Measurements from ENCODE around the gene BRWD1. TPM values are rescaled to one million over a fixed set of nuclear protein-coding genes. Genes with fewer than 3 reads are reported as not detected.
"Not testable (repeated sequence)": the region's sequence is repeated elsewhere in the genome, so short reads cannot be mapped to it uniquely, and the experiment has no call there.

Gene BRWD1
- total RNA-seq, 1 experiment from 2014 or later = 141 TPM

- H3K27me3 ChIP-seq (ENCODE audit: low read length) = no peaks in the 10 kb centered on the region
- no peak overlapping the region for H2AFZ ChIP-seq (ENCODE audit: low read length)
- H3K9me2 ChIP-seq (replicated peaks; ENCODE audit: insufficient read depth, low read length) = no peaks in the 10 kb centered on the region
- H3K36me3 ChIP-seq (ENCODE audit: insufficient read depth, low read length) = no peaks in the 10 kb centered on the region
- H3K4me2 ChIP-seq (ENCODE audit: low read depth, low read length, poor library complexity, severe bottlenecking) = no peak overlapping the region
- H3K4me1 ChIP-seq (ENCODE audit: low read length) = no peaks in the 10 kb centered on the region
- H3K4me3 ChIP-seq (ENCODE audit: low read length) = no peak overlapping the region
- H3K9me3 ChIP-seq (ENCODE audit: low read length) = no peaks in the 10 kb centered on the region
- no peaks in the 10 kb centered on the region for H4K20me1 ChIP-seq (ENCODE audit: insufficient read depth, low read depth, low read length)
- no peak overlapping the region for H3K27ac ChIP-seq (ENCODE audit: low read length)
- no peak overlapping the region for H3K9ac ChIP-seq (ENCODE audit: low read length)
- DNase-seq = no peak
- H3K79me2 ChIP-seq (ENCODE audit: low read length) = no peaks in the 10 kb centered on the region
Observed at GRCh38 chr21:39159342-39160063, 153.9 kb downstream of the BRWD1 start.

- not testable (repeated sequence) for H3K36me3 ChIP-seq (ENCODE audit: insufficient read depth, low read length); H3K9me2 ChIP-seq (replicated peaks; ENCODE audit: insufficient read depth, low read length); H3K4me2 ChIP-seq (ENCODE audit: low read depth, low read length, poor library complexity, severe bottlenecking); H3K27ac ChIP-seq (ENCODE audit: low read length); H3K79me2 ChIP-seq (ENCODE audit: low read length); H4K20me1 ChIP-seq (ENCODE audit: insufficient read depth, low read depth, low read length); H3K9me3 ChIP-seq (ENCODE audit: low read length); H3K27me3 ChIP-seq (ENCODE audit: low read length); H3K4me1 ChIP-seq (ENCODE audit: low read length); H3K4me3 ChIP-seq (ENCODE audit: low read length); H2AFZ ChIP-seq (ENCODE audit: low read length); H3K9ac ChIP-seq (ENCODE audit: low read length); DNase-seq
Observed at GRCh38 chr21:39157241-39157640, 156.2 kb downstream of the BRWD1 start.

- Histone ChIP-seq H3K9me2 (replicated peaks; ENCODE audit: insufficient read depth, low read length) (no peaks in the 10 kb centered on the region), H3K4me2 (ENCODE audit: low read depth, low read length, poor library complexity, severe bottlenecking) (no peak overlapping the region), H3K27ac (ENCODE audit: low read length) (no peak overlapping the region), H3K4me1 (ENCODE audit: low read length) (peaks cover 8% of the 10 kb centered on the region; the same call in 1 of the 2 replicates), H3K79me2 (ENCODE audit: low read length) (no peaks in the 10 kb centered on the region), H3K9ac (ENCODE audit: low read length) (no peak overlapping the region), H4K20me1 (ENCODE audit: insufficient read depth, low read depth, low read length) (no peaks in the 10 kb centered on the region), H3K27me3 (ENCODE audit: low read length) (no peaks in the 10 kb centered on the region), H3K9me3 (ENCODE audit: low read length) (no peaks in the 10 kb centered on the region), H3K36me3 (ENCODE audit: insufficient read depth, low read length) (no peaks in the 10 kb centered on the region), H3K4me3 (ENCODE audit: low read length) (no peak overlapping the region), H2AFZ (ENCODE audit: low read length) (no peak overlapping the region)
- no peak for DNase-seq
Observed at GRCh38 chr21:39156024-39156423, 157.4 kb downstream of the BRWD1 start.

GRCh38 chr21:39155578-39155977, 157.9 kb downstream of the BRWD1 start:
- H3K4me3 ChIP-seq (ENCODE audit: low read length) = no peak overlapping the region

GRCh38 chr21:39153842-39154241, 159.6 kb downstream of the BRWD1 start:
- Histone ChIP-seq H3K27ac (ENCODE audit: low read length) (no peak overlapping the region), H3K9ac (ENCODE audit: low read length) (no peak overlapping the region), H3K4me2 (ENCODE audit: low read depth, low read length, poor library complexity, severe bottlenecking) (no peak overlapping the region), H3K27me3 (ENCODE audit: low read length) (no peaks in the 10 kb centered on the region), H3K79me2 (ENCODE audit: low read length) (no peaks in the 10 kb centered on the region), H3K4me1 (ENCODE audit: low read length) (peaks cover 8% of the 10 kb centered on the region; the same call in 1 of the 2 replicates), H3K9me3 (ENCODE audit: low read length) (no peaks in the 10 kb centered on the region), H3K4me3 (ENCODE audit: low read length) (no peak overlapping the region), H2AFZ (ENCODE audit: low read length) (no peak overlapping the region), H4K20me1 (ENCODE audit: insufficient read depth, low read depth, low read length) (no peaks in the 10 kb centered on the region), H3K36me3 (ENCODE audit: insufficient read depth, low read length) (no peaks in the 10 kb centered on the region), H3K9me2 (replicated peaks; ENCODE audit: insufficient read depth, low read length) (no peaks in the 10 kb centered on the region)
- peak; percentile 48 for DNase-seq

More at GRCh38 chr21:39155578-39155977, 157.9 kb downstream of the BRWD1 start:
- Histone ChIP-seq H3K36me3 (ENCODE audit: insufficient read depth, low read length) (no peaks in the 10 kb centered on the region), H3K4me2 (ENCODE audit: low read depth, low read length, poor library complexity, severe bottlenecking) (no peak overlapping the region), H3K27ac (ENCODE audit: low read length) (no peak overlapping the region), H3K9me2 (replicated peaks; ENCODE audit: insufficient read depth, low read length) (no peaks in the 10 kb centered on the region), H3K9ac (ENCODE audit: low read length) (no peak overlapping the region), H3K79me2 (ENCODE audit: low read length) (no peaks in the 10 kb centered on the region), H3K27me3 (ENCODE audit: low read length) (no peaks in the 10 kb centered on the region), H3K9me3 (ENCODE audit: low read length) (no peaks in the 10 kb centered on the region), H2AFZ (ENCODE audit: low read length) (no peak overlapping the region), H3K4me1 (ENCODE audit: low read length) (peaks cover 8% of the 10 kb centered on the region; the same call in 1 of the 2 replicates), H4K20me1 (ENCODE audit: insufficient read depth, low read depth, low read length) (no peaks in the 10 kb centered on the region)
- no peak for DNase-seq

- no peak overlapping the region for H3K27ac ChIP-seq (ENCODE audit: low read length)
- H3K79me2 ChIP-seq (ENCODE audit: low read length) = no peaks in the 10 kb centered on the region
- no peaks in the 10 kb centered on the region for H3K9me2 ChIP-seq (replicated peaks; ENCODE audit: insufficient read depth, low read length)
- H4K20me1 ChIP-seq (ENCODE audit: insufficient read depth, low read depth, low read length) = no peaks in the 10 kb centered on the region
- peak; percentile 65 for DNase-seq
- no peaks in the 10 kb centered on the region for H3K27me3 ChIP-seq (ENCODE audit: low read length)
- H2AFZ ChIP-seq (ENCODE audit: low read length) = no peak overlapping the region
- no peak overlapping the region for H3K4me3 ChIP-seq (ENCODE audit: low read length)
- peaks cover 8% of the 10 kb centered on the region; the same call in 1 of the 2 replicates for H3K4me1 ChIP-seq (ENCODE audit: low read length)
- no peak overlapping the region for H3K9ac ChIP-seq (ENCODE audit: low read length)
- no peak overlapping the region for H3K4me2 ChIP-seq (ENCODE audit: low read depth, low read length, poor library complexity, severe bottlenecking)
- H3K36me3 ChIP-seq (ENCODE audit: insufficient read depth, low read length) = no peaks in the 10 kb centered on the region
- H3K9me3 ChIP-seq (ENCODE audit: low read length) = no peaks in the 10 kb centered on the region
Observed at GRCh38 chr21:39153373-39153772, 160.1 kb downstream of the BRWD1 start.

- no peaks in the 10 kb centered on the region for H3K79me2 ChIP-seq (ENCODE audit: low read length)
- no peaks in the 10 kb centered on the region for H4K20me1 ChIP-seq (ENCODE audit: insufficient read depth, low read depth, low read length)
- H3K27me3 ChIP-seq (ENCODE audit: low read length) = no peaks in the 10 kb centered on the region
- H2AFZ ChIP-seq (ENCODE audit: low read length) = no peak overlapping the region
- no peak overlapping the region for H3K4me3 ChIP-seq (ENCODE audit: low read length)
- DNase-seq = no peak
- no peaks in the 10 kb centered on the region for H3K9me2 ChIP-seq (replicated peaks; ENCODE audit: insufficient read depth, low read length)
- H3K4me2 ChIP-seq (ENCODE audit: low read depth, low read length, poor library complexity, severe bottlenecking) = no peak overlapping the region
- H3K9me3 ChIP-seq (ENCODE audit: low read length) = no peaks in the 10 kb centered on the region
- H3K27ac ChIP-seq (ENCODE audit: low read length) = no peak overlapping the region
- peaks cover 8% of the 10 kb centered on the region; the same call in 1 of the 2 replicates for H3K4me1 ChIP-seq (ENCODE audit: low read length)
- no peaks in the 10 kb centered on the region for H3K36me3 ChIP-seq (ENCODE audit: insufficient read depth, low read length)
- H3K9ac ChIP-seq (ENCODE audit: low read length) = no peak overlapping the region
Observed at GRCh38 chr21:39152271-39152670, 161.2 kb downstream of the BRWD1 start.

- H3K27ac ChIP-seq (ENCODE audit: low read length) = no peak overlapping the region
- H3K9me3 ChIP-seq (ENCODE audit: low read length) = no peaks in the 10 kb centered on the region
- H3K4me2 ChIP-seq (ENCODE audit: low read depth, low read length, poor library complexity, severe bottlenecking) = no peak overlapping the region
- no peak overlapping the region for H3K9ac ChIP-seq (ENCODE audit: low read length)
- no peaks in the 10 kb centered on the region for H4K20me1 ChIP-seq (ENCODE audit: insufficient read depth, low read depth, low read length)
- DNase-seq = no peak
- no peaks in the 10 kb centered on the region for H3K27me3 ChIP-seq (ENCODE audit: low read length)
- H2AFZ ChIP-seq (ENCODE audit: low read length) = no peak overlapping the region
- no peak overlapping the region for H3K4me3 ChIP-seq (ENCODE audit: low read length)
- H3K4me1 ChIP-seq (ENCODE audit: low read length) = peaks cover 8% of the 10 kb centered on the region; the same call in 1 of the 2 replicates
- H3K36me3 ChIP-seq (ENCODE audit: insufficient read depth, low read length) = no peaks in the 10 kb centered on the region
- no peaks in the 10 kb centered on the region for H3K79me2 ChIP-seq (ENCODE audit: low read length)
- no peaks in the 10 kb centered on the region for H3K9me2 ChIP-seq (replicated peaks; ENCODE audit: insufficient read depth, low read length)
Observed at GRCh38 chr21:39150877-39151276, 162.6 kb downstream of the BRWD1 start.

Data from Karpas-422 (cell line).